Mucosa of rectum (tissue), 2 donors: Measurements from ENCODE around the gene TPSG1.

Experiments used
- H3K27ac ChIP-seq, 2 donors: one replicate each; pipeline ENCODE4 v1.7.0; 2013; ENCODE audit warnings: inconsistent platforms in 2 of 2, low read depth in 2 of 2, low read length in 2 of 2
- H3K27me3 ChIP-seq, 2 donors: one replicate each; pipeline ENCODE4 v1.7.0; 2013; ENCODE audit warnings: low read length in 2 of 2; ENCODE audit not compliant: control insufficient read depth in 2 of 2, insufficient read depth in 2 of 2
- H3K36me3 ChIP-seq, 2 donors: one replicate each; pipeline ENCODE4 v1.7.0; 2013; ENCODE audit warnings: low read length in 2 of 2; ENCODE audit not compliant: control insufficient read depth in 2 of 2, insufficient read depth in 2 of 2
- H3K4me1 ChIP-seq, 2 donors: one replicate each; pipeline ENCODE4 v1.7.0; 2013; ENCODE audit warnings: low read length in 2 of 2, mild to moderate bottlenecking in 1 of 2; ENCODE audit not compliant: control insufficient read depth in 2 of 2, insufficient read depth in 2 of 2
- H3K4me3 ChIP-seq, 2 donors: one replicate each; pipeline ENCODE4 v1.7.0; 2013; ENCODE audit warnings: low read length in 2 of 2
- H3K9ac ChIP-seq, 2 donors: one replicate each; pipeline ENCODE4 v1.7.0; 2013; ENCODE audit warnings: low read length in 2 of 2, low read depth in 1 of 2, mild to moderate bottlenecking in 1 of 2
- H3K9me3 ChIP-seq, 2 donors: one replicate each; pipeline ENCODE4 v1.7.0; 2013; ENCODE audit warnings: low read length in 2 of 2; ENCODE audit not compliant: control insufficient read depth in 2 of 2
- donor health status: healthy.
- donor health status: Normal muscosa, but diverticular disease.

Gene TPSG1

DNA sequence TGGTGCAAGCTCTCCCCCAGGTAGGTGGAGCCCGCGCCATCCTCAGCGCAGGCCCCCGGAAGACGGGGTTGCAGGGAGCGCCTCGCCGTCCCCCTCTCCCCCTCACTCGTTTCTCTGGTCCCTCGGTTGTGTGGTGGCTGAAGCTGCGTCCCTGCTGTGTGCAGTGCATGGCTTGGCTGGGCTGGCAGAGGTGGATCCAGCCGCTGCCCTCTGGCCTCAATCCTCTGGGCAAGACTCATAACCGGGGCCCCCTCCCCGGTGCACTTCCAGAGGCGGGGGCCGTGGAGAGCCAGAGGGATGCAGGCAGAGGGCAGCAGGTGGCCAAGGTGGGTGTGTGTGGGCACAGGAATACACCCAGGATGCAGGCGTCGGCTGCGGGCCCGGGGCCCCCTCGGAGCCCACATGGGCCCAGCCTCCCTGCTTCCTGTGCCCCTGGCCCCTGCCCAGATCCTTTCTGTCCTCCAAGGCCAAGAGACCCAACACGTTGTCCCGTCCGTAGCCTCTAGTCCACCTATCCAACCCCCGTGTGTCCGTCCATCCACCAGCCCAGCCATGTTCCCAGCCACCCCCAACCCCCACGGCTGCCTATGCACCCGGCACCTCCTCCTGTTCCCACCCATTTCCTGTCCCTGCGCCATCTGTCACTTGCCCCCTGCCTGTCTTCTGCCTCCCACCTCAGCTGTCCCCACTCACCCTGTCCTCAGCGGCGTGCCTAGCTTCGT, 9.3 kb downstream of the TPSG1 start:
- no peaks in the 10 kb centered on the region for H3K9me3 ChIP-seq
- H3K27ac ChIP-seq = no peak overlapping the region
- no peak overlapping the region for H3K9ac ChIP-seq
- H3K4me1 ChIP-seq = no peaks in the 10 kb centered on the region
- H3K4me3 ChIP-seq = no peak overlapping the region
- no peaks in the 10 kb centered on the region for H3K36me3 ChIP-seq
- no peaks in the 10 kb centered on the region for H3K27me3 ChIP-seq

DNA sequence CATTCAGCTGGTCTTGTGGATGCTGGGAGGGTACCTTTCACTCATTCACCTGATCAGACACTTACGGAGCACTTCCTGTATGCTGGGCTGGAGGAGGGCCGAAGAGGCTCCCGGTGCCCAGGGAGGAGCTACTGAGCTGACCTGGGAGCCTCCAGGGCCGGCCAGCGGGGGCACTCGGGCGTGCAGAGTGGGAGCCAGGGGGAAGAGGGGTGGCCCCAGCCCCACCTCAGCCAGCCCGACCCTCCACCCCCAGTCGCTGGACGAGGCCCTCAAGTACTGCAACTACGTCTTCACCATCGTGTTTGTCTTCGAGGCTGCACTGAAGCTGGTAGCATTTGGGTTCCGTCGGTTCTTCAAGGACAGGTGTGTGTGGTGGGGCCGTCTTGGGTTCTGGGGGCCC, 10.3 kb downstream of the TPSG1 start:
- no peaks in the 10 kb centered on the region for H3K27me3 ChIP-seq
- H3K4me1 ChIP-seq = no peaks in the 10 kb centered on the region
- H3K9me3 ChIP-seq = no peaks in the 10 kb centered on the region
- H3K27ac ChIP-seq = no peak overlapping the region
- no peaks in the 10 kb centered on the region for H3K36me3 ChIP-seq
- no peak overlapping the region for H3K4me3 ChIP-seq
- no peak overlapping the region for H3K9ac ChIP-seq

DNA sequence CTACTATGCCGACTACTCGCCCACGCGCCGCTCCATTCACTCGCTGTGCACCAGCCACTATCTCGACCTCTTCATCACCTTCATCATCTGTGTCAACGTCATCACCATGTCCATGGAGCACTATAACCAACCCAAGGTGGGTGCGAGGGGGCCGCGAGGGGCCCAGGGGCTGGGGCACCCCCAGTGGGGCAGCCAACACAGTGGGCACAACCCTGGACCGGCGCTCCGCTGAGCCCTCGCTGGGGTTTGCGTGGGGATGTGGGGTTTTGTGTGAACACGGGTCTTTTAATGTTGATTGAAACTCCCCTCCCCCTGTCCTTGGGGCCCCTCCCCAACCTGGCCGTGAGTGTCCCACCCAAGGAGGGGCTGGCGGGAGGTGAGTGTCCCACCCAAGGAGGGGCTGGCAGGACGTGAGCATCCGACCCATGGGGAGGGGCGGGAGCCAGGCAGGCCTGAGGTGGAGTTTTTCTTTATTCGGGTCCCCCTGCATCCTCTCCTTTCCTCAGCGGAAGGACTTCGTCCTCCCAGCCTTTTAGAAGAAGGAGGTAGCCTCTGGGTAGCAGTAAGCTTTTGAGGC, 11.2 kb downstream of the TPSG1 start:
- Histone ChIP-seq H3K9me3 (no peaks in the 10 kb centered on the region), H3K27me3 (no peaks in the 10 kb centered on the region), H3K4me3 (no peak overlapping the region), H3K27ac (no peak overlapping the region), H3K9ac (no peak overlapping the region), H3K4me1 (no peaks in the 10 kb centered on the region), H3K36me3 (no peaks in the 10 kb centered on the region)

DNA sequence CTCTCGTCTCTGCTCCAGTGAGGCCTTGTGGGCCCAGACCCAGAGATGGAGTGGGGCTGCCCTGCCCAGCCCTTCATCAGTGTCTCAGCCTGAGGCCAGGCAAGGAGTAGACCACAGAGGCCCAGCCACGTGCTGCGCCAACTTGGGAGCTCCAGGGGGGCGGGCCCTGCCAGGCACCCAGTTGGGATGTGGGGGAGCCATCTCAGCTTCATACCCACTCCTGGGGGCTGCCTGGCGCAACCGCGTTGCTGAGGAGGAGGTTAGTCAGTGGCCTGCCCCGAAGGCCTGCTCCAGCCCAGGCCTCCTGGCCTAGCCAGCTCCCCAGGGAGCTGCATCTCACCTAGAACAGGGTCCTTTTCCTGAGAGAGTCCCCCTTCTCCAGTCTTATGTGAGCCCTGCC, 11.8 kb downstream of the TPSG1 start:
- Histone ChIP-seq H3K4me3 (no peak overlapping the region), H3K4me1 (no peaks in the 10 kb centered on the region), H3K27me3 (no peaks in the 10 kb centered on the region), H3K9me3 (no peaks in the 10 kb centered on the region), H3K36me3 (no peaks in the 10 kb centered on the region), H3K27ac (no peak overlapping the region), H3K9ac (no peak overlapping the region)

DNA sequence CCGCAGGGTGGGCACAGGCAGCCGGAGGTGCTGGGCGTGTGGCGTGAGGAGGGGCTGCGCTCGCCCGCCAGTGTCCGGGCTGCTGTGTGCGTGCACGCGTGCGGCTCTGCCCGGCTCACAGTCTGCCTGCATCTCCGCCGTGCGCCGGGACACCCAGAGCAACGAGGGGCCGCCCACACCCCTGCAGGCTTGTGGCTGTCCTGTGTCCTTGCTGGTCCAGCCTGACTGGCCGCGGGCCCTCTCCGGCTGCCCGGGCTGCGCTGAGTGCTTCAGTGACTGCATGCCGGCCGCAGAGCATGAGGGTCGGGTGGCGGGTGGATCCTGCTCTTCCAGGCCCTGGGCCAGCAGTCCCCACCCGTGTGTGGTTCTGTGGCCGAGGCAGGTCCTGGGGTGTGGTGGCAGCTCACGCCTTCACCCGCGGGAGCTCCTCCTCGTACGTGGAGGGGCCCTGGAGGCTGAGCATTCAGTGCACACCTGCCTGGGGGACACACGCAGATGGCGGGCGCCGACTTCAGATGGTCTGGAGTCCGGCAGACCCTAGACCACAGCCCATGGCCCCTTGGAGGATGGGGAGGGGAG, 12.4 kb downstream of the TPSG1 start:
- Histone ChIP-seq H3K4me1 (no peaks in the 10 kb centered on the region), H3K9ac (no peak overlapping the region), H3K4me3 (no peak overlapping the region), H3K9me3 (no peaks in the 10 kb centered on the region), H3K27me3 (no peaks in the 10 kb centered on the region), H3K27ac (no peak overlapping the region), H3K36me3 (no peaks in the 10 kb centered on the region)

DNA sequence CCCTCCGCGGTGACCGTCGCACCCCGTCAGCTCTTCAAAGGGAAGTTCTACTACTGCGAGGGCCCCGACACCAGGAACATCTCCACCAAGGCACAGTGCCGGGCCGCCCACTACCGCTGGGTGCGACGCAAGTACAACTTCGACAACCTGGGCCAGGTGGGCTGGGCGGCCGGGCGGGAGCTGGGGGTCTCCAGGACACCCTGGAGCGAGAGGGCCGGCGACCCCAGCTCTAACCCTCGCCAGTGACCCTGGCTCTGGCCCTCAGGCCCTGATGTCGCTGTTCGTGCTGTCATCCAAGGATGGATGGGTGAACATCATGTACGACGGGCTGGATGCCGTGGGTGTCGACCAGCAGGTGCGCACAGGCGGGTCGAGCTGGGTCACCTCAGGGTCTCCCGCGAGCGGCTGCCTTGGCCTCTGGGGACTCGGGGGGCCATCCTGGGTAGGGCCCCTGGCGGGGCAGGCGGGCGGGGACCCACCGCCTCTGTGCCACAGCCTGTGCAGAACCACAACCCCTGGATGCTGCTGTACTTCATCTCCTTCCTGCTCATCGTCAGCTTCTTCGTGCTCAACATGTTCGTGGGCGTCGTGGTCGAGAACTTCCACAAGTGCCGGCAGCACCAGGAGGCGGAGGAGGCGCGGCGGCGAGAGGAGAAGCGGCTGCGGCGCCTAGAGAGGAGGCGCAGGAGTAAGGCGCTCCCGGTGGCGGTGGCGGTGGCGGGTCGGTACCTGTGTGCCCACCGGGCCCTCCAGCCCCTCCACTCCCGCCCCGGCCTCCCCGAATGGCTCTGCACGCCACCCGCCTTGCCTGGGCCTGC, 13.4 kb downstream of the TPSG1 start:
- H3K4me3 ChIP-seq = no peak overlapping the region
- H3K27ac ChIP-seq = no peak overlapping the region
- no peak overlapping the region for H3K9ac ChIP-seq
- no peaks in the 10 kb centered on the region for H3K27me3 ChIP-seq
- no peaks in the 10 kb centered on the region for H3K4me1 ChIP-seq
- H3K9me3 ChIP-seq = no peaks in the 10 kb centered on the region
- H3K36me3 ChIP-seq = no peaks in the 10 kb centered on the region

DNA sequence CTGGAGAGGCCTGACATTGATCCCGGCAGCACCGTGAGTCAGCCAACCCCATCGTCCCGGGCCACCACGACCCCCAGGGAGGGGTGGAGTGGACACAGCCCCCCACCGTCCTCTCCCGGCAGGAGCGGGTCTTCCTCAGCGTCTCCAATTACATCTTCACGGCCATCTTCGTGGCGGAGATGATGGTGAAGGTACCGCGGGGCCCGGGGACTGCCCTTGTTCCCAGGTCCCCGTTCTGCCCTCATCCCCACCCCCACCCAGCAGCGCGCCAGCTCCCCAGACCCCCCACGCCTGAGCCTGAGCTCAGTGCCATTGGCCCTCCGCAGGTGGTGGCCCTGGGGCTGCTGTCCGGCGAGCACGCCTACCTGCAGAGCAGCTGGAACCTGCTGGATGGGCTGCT, 14.6 kb downstream of the TPSG1 start:
- H3K4me1 ChIP-seq = no peaks in the 10 kb centered on the region
- no peaks in the 10 kb centered on the region for H3K27me3 ChIP-seq
- H3K4me3 ChIP-seq = no peak overlapping the region
- H3K9ac ChIP-seq = no peak overlapping the region
- no peaks in the 10 kb centered on the region for H3K36me3 ChIP-seq
- no peaks in the 10 kb centered on the region for H3K9me3 ChIP-seq
- no peak overlapping the region for H3K27ac ChIP-seq

DNA sequence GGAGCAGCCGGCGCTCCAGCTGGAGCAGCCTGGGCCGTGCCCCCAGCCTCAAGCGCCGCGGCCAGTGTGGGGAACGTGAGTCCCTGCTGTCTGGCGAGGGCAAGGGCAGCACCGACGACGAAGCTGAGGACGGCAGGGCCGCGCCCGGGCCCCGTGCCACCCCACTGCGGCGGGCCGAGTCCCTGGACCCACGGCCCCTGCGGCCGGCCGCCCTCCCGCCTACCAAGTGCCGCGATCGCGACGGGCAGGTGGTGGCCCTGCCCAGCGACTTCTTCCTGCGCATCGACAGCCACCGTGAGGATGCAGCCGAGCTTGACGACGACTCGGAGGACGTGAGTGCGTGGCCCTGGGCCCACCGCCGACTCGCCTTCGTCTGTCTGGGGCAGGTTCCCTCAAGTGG, 16.0 kb downstream of the TPSG1 start:
- Histone ChIP-seq H3K27me3 (no peaks in the 10 kb centered on the region), H3K36me3 (no peaks in the 10 kb centered on the region)

DNA sequence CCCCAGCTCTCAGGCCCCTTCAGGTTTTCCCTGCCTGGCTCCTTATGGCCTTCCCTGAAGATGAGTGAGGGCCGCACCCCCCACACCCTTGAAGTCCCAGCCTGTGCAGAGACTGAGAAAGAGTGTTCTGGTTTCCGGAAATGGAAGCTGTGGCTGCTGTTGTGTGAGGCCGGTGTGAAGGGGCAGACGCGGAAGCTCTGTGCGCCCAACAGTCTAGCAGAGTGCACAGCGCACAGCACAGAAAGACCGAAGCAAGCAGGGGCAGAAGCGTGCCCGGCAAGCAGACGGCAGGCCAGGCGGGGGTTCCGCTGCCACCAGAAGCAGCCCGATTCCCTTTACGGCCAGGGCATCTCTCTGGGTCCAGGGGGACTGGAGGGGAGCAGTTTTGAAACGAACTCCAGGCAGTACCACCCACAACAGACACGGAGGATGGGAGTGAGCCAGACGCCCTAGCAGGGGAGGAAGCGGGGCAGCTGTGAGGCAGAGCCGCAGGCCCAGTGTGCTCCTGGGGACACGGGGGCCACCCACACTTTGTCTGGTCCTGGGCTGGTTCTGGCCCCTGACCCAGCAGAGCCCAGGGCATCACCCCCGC, 16.7 kb downstream of the TPSG1 start:
- Histone ChIP-seq H3K9ac (no peak overlapping the region), H3K4me1 (no peaks in the 10 kb centered on the region), H3K4me3 (no peak overlapping the region), H3K9me3 (no peaks in the 10 kb centered on the region), H3K36me3 (no peaks in the 10 kb centered on the region), H3K27me3 (no peaks in the 10 kb centered on the region), H3K27ac (no peak overlapping the region)

More for the DNA sequence above, 16.0 kb downstream of the TPSG1 start:
- Histone ChIP-seq H3K27ac (no peak overlapping the region), H3K9ac (no peak overlapping the region), H3K9me3 (no peaks in the 10 kb centered on the region), H3K4me1 (no peaks in the 10 kb centered on the region), H3K4me3 (no peak overlapping the region)

DNA sequence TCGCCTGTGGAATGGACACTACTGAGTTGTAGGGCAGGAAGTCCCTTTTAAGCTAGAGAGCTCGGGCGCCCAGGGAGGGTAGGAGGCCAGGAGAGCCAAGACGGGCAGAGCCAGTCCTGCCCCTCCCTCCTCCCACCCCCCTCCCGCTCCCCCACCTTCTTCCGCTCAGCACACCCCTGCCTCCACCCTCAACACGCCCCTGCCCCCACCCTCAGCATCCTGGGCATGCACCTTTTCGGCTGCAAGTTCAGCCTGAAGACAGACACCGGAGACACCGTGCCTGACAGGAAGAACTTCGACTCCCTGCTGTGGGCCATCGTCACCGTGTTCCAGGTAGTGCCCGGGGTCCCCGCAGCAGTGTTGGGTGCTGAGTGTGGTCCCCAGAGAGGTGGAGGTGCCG, 18.3 kb downstream of the TPSG1 start:
- Histone ChIP-seq H3K4me1 (no peaks in the 10 kb centered on the region), H3K27ac (no peak overlapping the region), H3K27me3 (no peaks in the 10 kb centered on the region), H3K4me3 (no peak overlapping the region), H3K9me3 (no peaks in the 10 kb centered on the region), H3K36me3 (no peaks in the 10 kb centered on the region), H3K9ac (no peak overlapping the region)
